IPS-18a (cell line): ENCODE results near the gene DCC.

Source experiments
- H3K27ac ChIP-seq: one replicate; pipeline ENCODE4 v1.5.1; 2013; ENCODE audit warnings: low read length
- H3K27me3 ChIP-seq: one replicate; pipeline ENCODE4 v1.6.1; 2013; ENCODE audit warnings: mild to moderate bottlenecking, low read length; ENCODE audit not compliant: control insufficient read depth, insufficient read depth
- H3K36me3 ChIP-seq: one replicate; pipeline ENCODE4 v1.6.1; 2013; ENCODE audit warnings: low read depth, low read length; ENCODE audit not compliant: control insufficient read depth
- H3K4me1 ChIP-seq: one replicate; pipeline ENCODE4 v1.6.1; 2013; ENCODE audit warnings: low read depth, low read length; ENCODE audit not compliant: control insufficient read depth
- H3K4me3 ChIP-seq: one replicate; pipeline ENCODE4 v1.5.1; 2013; ENCODE audit warnings: low read length
- H3K9ac ChIP-seq: one replicate; pipeline ENCODE4 v1.6.1; 2013; ENCODE audit warnings: mild to moderate bottlenecking, low read length, moderate library complexity
- H3K9me3 ChIP-seq: one replicate; pipeline ENCODE4 v1.6.1; 2013; ENCODE audit warnings: low read depth, low read length; ENCODE audit not compliant: control insufficient read depth

Gene DCC

GRCh38 chr18:53018791-53019190 lies 678.8 kb downstream of the DCC start:
- H3K4me1 ChIP-seq: no peaks in the 10 kb centered on the region
- no peaks in the 10 kb centered on the region for H3K27me3 ChIP-seq
- H3K9me3 ChIP-seq: no peaks in the 10 kb centered on the region
- no peak overlapping the region for H3K4me3 ChIP-seq
- no peaks in the 10 kb centered on the region for H3K36me3 ChIP-seq
- no peak overlapping the region for H3K27ac ChIP-seq
- H3K9ac ChIP-seq: no peak overlapping the region

DNA sequence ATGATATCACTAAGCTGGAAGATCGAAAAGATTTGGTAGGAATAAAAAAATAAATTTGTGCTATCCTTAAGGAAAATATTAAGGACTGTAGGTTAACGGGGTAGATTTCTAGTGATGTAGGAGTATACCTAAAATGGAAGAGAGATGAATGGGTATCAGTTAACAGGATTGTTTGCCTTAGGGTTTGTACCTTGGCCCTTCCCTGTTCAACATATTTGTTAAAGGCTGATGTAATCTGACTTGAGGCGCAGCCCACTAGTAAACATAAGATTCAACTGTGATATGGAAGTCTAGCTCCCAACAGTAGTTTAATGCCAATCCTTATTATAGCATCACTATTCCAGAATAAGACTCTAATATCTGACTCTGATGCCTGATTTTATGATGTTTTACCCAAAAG lies 685.2 kb downstream of the DCC start:
- no peak overlapping the region for H3K27ac ChIP-seq

GRCh38 chr18:53028565-53028964 lies 688.6 kb downstream of the DCC start:
- H3K27me3 ChIP-seq: no peaks in the 10 kb centered on the region
- H3K36me3 ChIP-seq: no peaks in the 10 kb centered on the region
- H3K4me1 ChIP-seq: no peaks in the 10 kb centered on the region
- H3K4me3 ChIP-seq: no peak overlapping the region
- no peak overlapping the region for H3K27ac ChIP-seq
- no peak overlapping the region for H3K9ac ChIP-seq
- H3K9me3 ChIP-seq: no peaks in the 10 kb centered on the region

More for the DNA sequence above, 685.2 kb downstream of the DCC start:
- H3K4me1 ChIP-seq: no peaks in the 10 kb centered on the region
- no peaks in the 10 kb centered on the region for H3K36me3 ChIP-seq
- no peak overlapping the region for H3K4me3 ChIP-seq
- no peaks in the 10 kb centered on the region for H3K27me3 ChIP-seq
- no peak overlapping the region for H3K9ac ChIP-seq
- H3K9me3 ChIP-seq: no peaks in the 10 kb centered on the region

DNA sequence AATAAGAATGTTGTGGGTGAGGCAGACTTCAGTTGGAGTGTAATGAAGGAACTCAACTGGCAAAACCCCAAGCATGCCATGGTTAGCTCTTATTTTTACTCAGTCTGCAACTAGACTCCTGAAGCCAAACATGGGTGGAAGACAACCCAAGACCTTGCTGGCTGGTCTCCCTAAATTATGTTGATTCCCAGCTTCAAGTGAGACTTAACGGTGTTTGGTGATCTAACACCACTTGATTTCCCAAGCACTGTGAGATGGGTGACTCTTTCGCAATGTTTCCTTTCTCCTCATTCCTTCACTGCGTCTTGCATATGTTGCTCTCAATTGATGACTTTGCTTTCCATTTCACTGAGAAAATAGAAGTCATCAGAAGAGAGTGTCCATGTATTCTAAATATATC lies 693.1 kb downstream of the DCC start:
- Histone ChIP-seq H3K27ac (no peak overlapping the region), H3K9me3 (no peaks in the 10 kb centered on the region), H3K36me3 (no peaks in the 10 kb centered on the region), H3K4me3 (no peak overlapping the region), H3K4me1 (no peaks in the 10 kb centered on the region), H3K9ac (no peak overlapping the region), H3K27me3 (no peaks in the 10 kb centered on the region)

GRCh38 chr18:53038608-53039007 lies 698.6 kb downstream of the DCC start:
- H3K9ac ChIP-seq: no peak overlapping the region
- no peaks in the 10 kb centered on the region for H3K9me3 ChIP-seq
- no peak overlapping the region for H3K4me3 ChIP-seq
- no peaks in the 10 kb centered on the region for H3K36me3 ChIP-seq
- H3K4me1 ChIP-seq: no peaks in the 10 kb centered on the region
- H3K27ac ChIP-seq: no peak overlapping the region
- no peaks in the 10 kb centered on the region for H3K27me3 ChIP-seq

- no peak overlapping the region for H3K27ac ChIP-seq
- H3K36me3 ChIP-seq: no peaks in the 10 kb centered on the region
- no peak overlapping the region for H3K4me3 ChIP-seq
- H3K27me3 ChIP-seq: no peaks in the 10 kb centered on the region
- H3K9me3 ChIP-seq: no peaks in the 10 kb centered on the region
- H3K4me1 ChIP-seq: no peaks in the 10 kb centered on the region
- no peak overlapping the region for H3K9ac ChIP-seq
Measured at GRCh38 chr18:53040286-53040685, 700.3 kb downstream of the DCC start.

DNA sequence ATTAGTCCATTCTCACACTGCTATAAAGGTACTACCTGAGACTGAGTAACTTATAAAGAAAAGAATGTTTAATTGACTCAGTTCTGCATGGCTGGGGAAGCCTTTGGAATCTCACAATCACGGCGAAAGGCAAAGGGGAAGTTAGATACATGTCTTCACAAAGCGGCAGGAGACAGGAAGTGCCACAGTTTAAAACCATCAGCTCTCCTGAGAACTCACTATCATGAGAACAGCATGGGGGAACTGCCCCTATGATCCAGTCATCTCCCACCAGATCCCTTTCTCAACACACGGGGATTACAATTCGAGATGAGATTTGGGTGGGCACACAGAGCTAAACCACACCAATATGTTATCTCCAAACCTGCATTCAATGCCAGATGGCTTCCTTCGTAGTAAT lies 716.1 kb downstream of the DCC start:
- Histone ChIP-seq H3K36me3 (no peaks in the 10 kb centered on the region), H3K27me3 (no peaks in the 10 kb centered on the region), H3K4me1 (no peaks in the 10 kb centered on the region), H3K4me3 (no peak overlapping the region), H3K27ac (no peak overlapping the region), H3K9ac (no peak overlapping the region), H3K9me3 (no peaks in the 10 kb centered on the region)

DNA sequence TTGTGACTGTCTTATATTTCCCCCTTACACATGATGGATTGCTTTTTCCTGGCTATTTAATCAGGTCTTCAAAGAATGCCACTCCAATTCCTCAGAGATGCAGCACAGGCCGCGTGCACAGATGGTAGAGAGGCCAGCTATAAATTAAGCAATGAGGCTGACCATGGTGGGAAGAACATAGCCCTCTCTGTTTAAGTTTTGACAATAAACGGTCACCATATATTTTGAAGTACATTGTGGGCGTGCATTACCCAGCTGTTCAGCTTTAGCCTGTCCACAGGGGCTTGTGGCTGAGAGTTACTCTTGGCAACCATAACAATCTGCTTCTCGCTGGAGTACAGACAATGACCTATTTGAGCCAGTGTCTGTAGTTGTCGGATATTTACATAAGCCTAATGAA lies 730.8 kb downstream of the DCC start:
- Histone ChIP-seq H3K36me3 (no peaks in the 10 kb centered on the region), H3K4me3 (no peak overlapping the region), H3K27me3 (no peaks in the 10 kb centered on the region), H3K27ac (no peak overlapping the region), H3K9me3 (no peaks in the 10 kb centered on the region), H3K9ac (no peak overlapping the region), H3K4me1 (no peaks in the 10 kb centered on the region)

GRCh38 chr18:53080687-53081086 lies 740.7 kb downstream of the DCC start:
- Histone ChIP-seq H3K4me1 (no peaks in the 10 kb centered on the region), H3K27ac (no peak overlapping the region), H3K27me3 (no peaks in the 10 kb centered on the region), H3K9ac (no peak overlapping the region), H3K9me3 (no peaks in the 10 kb centered on the region), H3K4me3 (no peak overlapping the region), H3K36me3 (no peaks in the 10 kb centered on the region)

- Histone ChIP-seq H3K9me3 (no peaks in the 10 kb centered on the region), H3K9ac (no peak overlapping the region), H3K4me1 (no peaks in the 10 kb centered on the region), H3K27me3 (no peaks in the 10 kb centered on the region), H3K36me3 (no peaks in the 10 kb centered on the region), H3K4me3 (no peak overlapping the region), H3K27ac (no peak overlapping the region)
Measured at GRCh38 chr18:53093636-53094035, 753.6 kb downstream of the DCC start.

DNA sequence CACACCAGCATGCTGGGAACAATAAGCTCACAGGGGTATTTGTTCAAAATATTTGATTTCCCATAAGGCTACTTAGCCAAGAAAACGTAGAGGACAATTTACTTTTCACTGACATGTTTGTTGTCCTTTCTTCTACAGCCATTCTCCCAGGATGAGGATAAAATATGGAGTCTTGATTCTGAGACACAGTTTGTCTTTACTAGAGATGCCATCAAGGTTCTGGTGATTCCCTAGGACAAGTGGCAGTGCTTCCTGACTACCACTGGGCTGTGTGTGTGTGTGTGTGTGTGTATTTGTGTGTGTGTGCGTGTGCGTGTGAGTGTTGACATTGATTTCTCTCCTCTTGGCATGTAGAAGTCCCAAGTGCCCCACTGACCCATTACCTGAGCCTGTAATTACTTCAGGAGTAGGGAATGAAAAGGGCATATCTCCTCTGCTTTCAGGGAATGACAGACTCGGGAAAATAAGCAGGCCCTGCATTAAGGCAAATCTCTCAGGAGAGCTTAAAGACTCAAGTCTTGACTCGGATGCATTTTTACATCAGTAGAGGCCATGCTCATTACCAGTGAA lies 761.6 kb downstream of the DCC start:
- no peak overlapping the region for H3K27ac ChIP-seq

DNA sequence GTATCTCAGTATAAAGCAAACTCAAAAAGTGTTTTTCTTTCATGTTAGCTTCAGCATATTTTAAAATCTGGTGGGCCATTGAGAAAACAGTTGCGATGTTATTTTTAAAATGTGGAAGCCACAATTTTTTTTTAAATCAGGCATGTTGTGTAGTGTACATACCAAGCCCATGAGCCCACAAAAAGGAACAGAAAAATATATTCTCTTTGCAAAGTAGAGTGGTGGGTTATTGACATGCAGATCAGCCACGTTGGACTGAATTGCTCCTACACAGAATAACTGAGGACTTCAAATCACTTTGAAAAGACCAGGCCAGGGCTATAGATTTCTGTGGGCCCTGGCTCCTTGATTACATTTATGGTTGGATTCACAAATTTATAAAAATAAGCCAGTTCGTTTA lies 774.4 kb downstream of the DCC start:
- Histone ChIP-seq H3K27me3 (no peaks in the 10 kb centered on the region), H3K4me1 (peaks cover 3% of the 10 kb centered on the region), H3K9ac (no peak overlapping the region), H3K36me3 (no peaks in the 10 kb centered on the region), H3K9me3 (no peaks in the 10 kb centered on the region), H3K27ac (no peak overlapping the region), H3K4me3 (no peak overlapping the region)

More for the DNA sequence above, 761.6 kb downstream of the DCC start:
- H3K9me3 ChIP-seq: peaks cover 4% of the 10 kb centered on the region
- H3K4me3 ChIP-seq: no peak overlapping the region
- H3K4me1 ChIP-seq: no peaks in the 10 kb centered on the region
- no peaks in the 10 kb centered on the region for H3K27me3 ChIP-seq
- H3K36me3 ChIP-seq: no peaks in the 10 kb centered on the region
- no peak overlapping the region for H3K9ac ChIP-seq
